ENCODE measurements around the gene CACNG4.

DNA sequence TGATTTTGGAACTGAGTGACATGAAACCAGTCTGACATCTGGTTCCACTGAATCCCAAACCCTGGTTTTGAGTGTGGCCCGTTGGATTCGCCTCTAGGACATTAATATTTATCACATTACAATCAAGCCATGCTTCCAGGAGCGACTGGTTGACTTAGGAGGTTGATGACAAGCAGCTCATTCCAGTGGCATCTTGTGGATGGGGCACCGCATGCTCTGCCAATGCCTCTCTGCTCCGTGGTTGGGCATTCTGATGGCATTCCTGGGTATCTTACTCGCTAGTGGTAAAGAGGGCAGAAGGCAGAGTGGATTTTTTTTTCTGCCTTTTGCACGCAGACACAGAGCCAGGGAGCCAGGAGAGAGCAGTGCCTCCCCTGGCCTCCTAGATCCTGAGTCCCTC is 31.4 kb downstream of the CACNG4 start:
- TF ChIP-seq EZH2 (IDR thresholded peaks at IDR 0.05; ENCODE audit: borderline replicate concordance, insufficient read depth, low read length, poor library complexity, severe bottlenecking), result no peak
- TF ChIP-seq, protein P1, sequence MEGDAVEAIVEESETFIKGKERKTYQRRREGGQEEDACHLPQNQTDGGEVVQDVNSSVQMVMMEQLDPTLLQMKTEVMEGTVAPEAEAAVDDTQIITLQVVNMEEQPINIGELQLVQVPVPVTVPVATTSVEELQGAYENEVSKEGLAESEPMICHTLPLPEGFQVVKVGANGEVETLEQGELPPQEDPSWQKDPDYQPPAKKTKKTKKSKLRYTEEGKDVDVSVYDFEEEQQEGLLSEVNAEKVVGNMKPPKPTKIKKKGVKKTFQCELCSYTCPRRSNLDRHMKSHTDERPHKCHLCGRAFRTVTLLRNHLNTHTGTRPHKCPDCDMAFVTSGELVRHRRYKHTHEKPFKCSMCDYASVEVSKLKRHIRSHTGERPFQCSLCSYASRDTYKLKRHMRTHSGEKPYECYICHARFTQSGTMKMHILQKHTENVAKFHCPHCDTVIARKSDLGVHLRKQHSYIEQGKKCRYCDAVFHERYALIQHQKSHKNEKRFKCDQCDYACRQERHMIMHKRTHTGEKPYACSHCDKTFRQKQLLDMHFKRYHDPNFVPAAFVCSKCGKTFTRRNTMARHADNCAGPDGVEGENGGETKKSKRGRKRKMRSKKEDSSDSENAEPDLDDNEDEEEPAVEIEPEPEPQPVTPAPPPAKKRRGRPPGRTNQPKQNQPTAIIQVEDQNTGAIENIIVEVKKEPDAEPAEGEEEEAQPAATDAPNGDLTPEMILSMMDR (IDR thresholded peaks at IDR 0.05; ENCODE audit: poor library complexity, severe bottlenecking), result no peak

Data from neural cell (in vitro differentiated cells).